GM12891 (cell line): ENCODE data around the gene TTLL3.

Source experiments
- POLR2A ChIP-seq: IDR thresholded peaks from 2 replicates; pipeline ENCODE4 v1.6.1; 2011; ENCODE audit warnings: low read depth, low read length, control low read depth
- POLR2AphosphoS5 ChIP-seq: IDR thresholded peaks from 2 replicates; pipeline ENCODE4 v1.6.1; 2011; ENCODE audit warnings: low read depth, low read length, control low read depth
- SPI1 ChIP-seq: IDR thresholded peaks from 2 replicates; pipeline ENCODE4 v1.6.1; 2011; ENCODE audit warnings: low read depth, low read length, control low read depth

DNA sequence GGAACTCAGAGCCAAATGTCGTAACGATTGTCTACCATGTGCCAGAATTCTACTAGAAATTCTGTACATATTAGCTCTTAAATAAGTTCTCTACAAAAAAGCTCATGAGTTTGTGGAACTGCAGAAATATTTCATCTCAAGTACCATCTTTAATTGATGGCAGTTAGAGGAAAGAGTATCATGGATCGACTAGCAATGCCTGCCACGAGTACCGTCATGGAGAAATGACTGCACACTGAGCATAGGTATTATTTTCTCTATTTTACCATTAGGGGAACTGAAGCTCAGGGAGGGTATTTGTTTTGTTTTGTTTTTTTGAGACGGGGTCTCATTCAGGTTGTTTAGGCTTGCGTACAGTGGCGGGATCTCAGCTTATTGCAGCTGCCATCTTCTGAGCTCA, 31.0 kb downstream of the TTLL3 start:
- no peak for TF ChIP-seq SPI1
- no peak for TF ChIP-seq POLR2AphosphoS5
- TF ChIP-seq POLR2A = no peak
